ENCODE data around the gene INSIG1.

GRCh38 chr7:155305231-155305904 lies 7.7 kb downstream of the INSIG1 start:
- TF ChIP-seq CTCF (conservative IDR thresholded peaks at IDR 0.05 in 1 of 2, IDR thresholded peaks at IDR 0.05 in 1 of 2; ENCODE audit: extremely low read depth in 1 of 2, insufficient read depth in 1 of 2, low read depth in 1 of 2, low read length in 2 of 2) (no peak), EZH2 (IDR thresholded peaks at IDR 0.05; ENCODE audit: borderline replicate concordance, low read length) (no peak)

All from mammary epithelial cell (primary cell).